Natural killer cell (primary cell): ENCODE measurements around the gene PCDHAC2. TPM values are rescaled to one million over a fixed set of nuclear protein-coding genes. Genes with fewer than 3 reads are reported as not detected.

Experiments
- ATAC-seq, 3 donors: fragments of 150-1000 bp in 2 of 3; fragments of 200-7000 bp in 1 of 3; cut with Tn5 transposase; 1 replicate in 1 of 3; 2 replicates in 2 of 3; pipeline ENCODE4 v1.10.0; 2021; ENCODE audit warnings: mild to moderate bottlenecking in 2 of 3, moderate library complexity in 2 of 3
- DNase-seq, 2 donors: peaks; one replicate each; pipeline versions ENCODE4 v3.0.0 to v3.0.0-alpha.2; 2013 to 2021; ENCODE audit warnings: mixed read lengths in 1 of 2
- H3K27ac ChIP-seq: one replicate; pipeline ENCODE4 v1.5.1; 2013; ENCODE audit warnings: mild to moderate bottlenecking, low read length
- H3K27me3 ChIP-seq: one replicate; pipeline ENCODE4 v1.6.1; 2013; ENCODE audit warnings: low read length; ENCODE audit not compliant: control insufficient read depth, insufficient read depth
- H3K36me3 ChIP-seq: one replicate; pipeline ENCODE4 v1.6.1; 2013; ENCODE audit warnings: low read length; ENCODE audit not compliant: control insufficient read depth, insufficient read depth
- H3K4me1 ChIP-seq: one replicate; pipeline ENCODE4 v1.6.1; 2013; ENCODE audit warnings: low read length; ENCODE audit not compliant: control insufficient read depth, insufficient read depth
- H3K4me3 ChIP-seq: one replicate; pipeline ENCODE4 v1.5.1; 2013; ENCODE audit warnings: low read length
- H3K9me3 ChIP-seq: one replicate; pipeline ENCODE4 v1.6.1; 2013; ENCODE audit warnings: low read length; ENCODE audit not compliant: control insufficient read depth, insufficient read depth
- H3K27ac Mint-ChIP-seq, 2 donors: one replicate each; pipeline ENCODE4 v1.8.0; 2022; ENCODE audit warnings: mild to moderate bottlenecking in 2 of 2, mixed read lengths in 2 of 2, moderate library complexity in 1 of 2
- H3K27me3 Mint-ChIP-seq, 2 donors: one replicate each; pipeline ENCODE4 v1.8.0; 2022; ENCODE audit warnings: low read depth in 2 of 2, mixed read lengths in 2 of 2
- H3K36me3 Mint-ChIP-seq: one replicate; pipeline ENCODE4 v1.8.0; 2022; ENCODE audit warnings: mixed read lengths
- H3K4me1 Mint-ChIP-seq, 2 donors: one replicate each; pipeline ENCODE4 v1.8.0; 2022; ENCODE audit warnings: mixed read lengths in 2 of 2
- H3K4me3 Mint-ChIP-seq: one replicate; pipeline ENCODE4 v1.8.0; 2022; ENCODE audit warnings: mild to moderate bottlenecking, moderate library complexity, mixed read lengths
- H3K9me3 Mint-ChIP-seq, 2 donors: one replicate each; pipeline ENCODE4 v1.8.0; 2022; ENCODE audit warnings: mixed read lengths in 2 of 2
- CTCF ChIP-seq: fragments of 200-600 bp; IDR thresholded peaks from one replicate; pipeline ENCODE4 v1.8.0; 2022; ENCODE audit warnings: antibody characterized with exemption
- intact Hi-C: fragments of 100-400 bp; cut with micrococcal nuclease; formaldehyde crosslinking; loops from one replicate; pipeline ENCODE4 v1.14.2; 2022
- total RNA-seq, 4 donors: library from RNA; stranded (reverse); fragments of 120-200 nt in 1 of 4; gene quantifications; one replicate each; pipeline versions ENCODE4 v1.2.3 to v1.2.4, GENCODE V29; 2013 to 2022

PCDHAC2 gene
- total RNA-seq, 3 donors from 2014 or later (not counting 1 experiment from before 2014, with no cell fraction given) = not detected

DNA sequence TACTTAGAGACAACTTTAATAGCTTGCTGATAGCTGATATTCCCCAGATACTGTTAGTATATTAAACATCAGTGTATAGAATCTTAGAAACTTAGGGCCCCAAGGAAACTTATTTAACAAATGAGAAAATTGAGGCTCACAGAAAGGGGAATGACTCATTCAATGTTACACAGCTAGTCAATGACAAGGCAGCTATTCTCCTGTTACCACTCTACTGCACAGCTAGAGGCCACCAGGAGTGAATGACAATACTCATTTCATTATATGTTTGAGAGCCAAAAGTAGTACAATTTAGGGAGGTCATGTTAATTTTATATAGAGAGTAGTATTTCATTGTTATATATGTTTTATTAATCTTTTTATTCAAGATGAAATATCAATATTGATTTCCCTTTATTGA, 51.7 kb downstream of the PCDHAC2 start:
- no peaks in the 10 kb centered on the region for H3K36me3 ChIP-seq
- DNase-seq = no peak
- no peak for ATAC-seq
- H3K4me1 ChIP-seq = no peaks in the 10 kb centered on the region
- H3K4me3 ChIP-seq = no peak overlapping the region
- no peaks in the 10 kb centered on the region for H3K36me3 Mint-ChIP-seq
- H3K27me3 ChIP-seq = no peaks in the 10 kb centered on the region
- H3K4me3 Mint-ChIP-seq = no peak overlapping the region
- intact Hi-C loops = no loop called here
- H3K27ac ChIP-seq = no peak overlapping the region
- no peak overlapping the region for H3K27ac Mint-ChIP-seq
- peaks cover 2 to 3% of the 10 kb centered on the region in 2 donors for H3K9me3 Mint-ChIP-seq
- no peaks in the 10 kb centered on the region for H3K27me3 Mint-ChIP-seq
- no peak for TF ChIP-seq CTCF
- H3K4me1 Mint-ChIP-seq = no peaks in the 10 kb centered on the region
- H3K9me3 ChIP-seq = no peaks in the 10 kb centered on the region

Other genes with a start within 250 kb of the PCDHAC2 start
- gene PCDHA1, start 180.3 kb upstream of the PCDHAC2 start, total RNA-seq = not detected
- not detected for gene PCDHA2, start 171.6 kb upstream of the PCDHAC2 start, total RNA-seq
- gene PCDHA3, start 165.4 kb upstream of the PCDHAC2 start, total RNA-seq = not detected
- gene PCDHA4, start 159.4 kb upstream of the PCDHAC2 start, total RNA-seq = not detected
- gene PCDHA5, start 144.9 kb upstream of the PCDHAC2 start, total RNA-seq = not detected
- gene PCDHA6, start 138.5 kb upstream of the PCDHAC2 start, total RNA-seq = not detected
- not detected for gene PCDHA7, start 132.2 kb upstream of the PCDHAC2 start, total RNA-seq
- gene PCDHA8, start 125.3 kb upstream of the PCDHAC2 start, total RNA-seq = not detected
- not detected for gene PCDHA9, start 118.1 kb upstream of the PCDHAC2 start, total RNA-seq
- gene PCDHA10, start 110.6 kb upstream of the PCDHAC2 start, total RNA-seq = not detected
- not detected for gene PCDHA11, start 97.5 kb upstream of the PCDHAC2 start, total RNA-seq
- not detected for gene PCDHA12, start 91.2 kb upstream of the PCDHAC2 start, total RNA-seq
- gene PCDHA13, start 84.4 kb upstream of the PCDHAC2 start, total RNA-seq = not detected
- not detected for gene PCDHAC1, start 40.2 kb upstream of the PCDHAC2 start, total RNA-seq
- not detected for gene PCDHB1, start 84.9 kb downstream of the PCDHAC2 start, total RNA-seq
- gene PCDHB2, start 128.1 kb downstream of the PCDHAC2 start, total RNA-seq = not detected
- not detected for gene PCDHB3, start 134.0 kb downstream of the PCDHAC2 start, total RNA-seq
- not detected for gene PCDHB4, start 155.3 kb downstream of the PCDHAC2 start, total RNA-seq
- gene PCDHB5, start 168.7 kb downstream of the PCDHAC2 start, total RNA-seq = not detected
- not detected for gene PCDHB6, start 183.6 kb downstream of the PCDHAC2 start, total RNA-seq
- not detected for gene PCDHB7, start 206.2 kb downstream of the PCDHAC2 start, total RNA-seq
- not detected for gene PCDHB8, start 211.3 kb downstream of the PCDHAC2 start, total RNA-seq
- not detected for gene PCDHB16, start 215.9 kb downstream of the PCDHAC2 start, total RNA-seq
- gene PCDHB9, start 220.7 kb downstream of the PCDHAC2 start, total RNA-seq = under 1 TPM in 1 of 3 donors, not detected in 2; 0.15 TPM
- under 1 TPM in 1 of 3 donors, not detected in 2; 0.15 TPM for gene PCDHB10, start 225.9 kb downstream of the PCDHAC2 start, total RNA-seq
- gene PCDHB11, start 233.2 kb downstream of the PCDHAC2 start, total RNA-seq = not detected
- gene PCDHB12, start 242.2 kb downstream of the PCDHAC2 start, total RNA-seq = not detected
- not detected for gene PCDHB13, start 247.4 kb downstream of the PCDHAC2 start, total RNA-seq